ENCODE measurements around the gene REV3L. TPM values are rescaled to one million over a fixed set of nuclear protein-coding genes. Genes with fewer than 3 reads are reported as not detected.

Gene REV3L
- total RNA-seq, 1 experiment from 2014 or later, result 5.3 TPM

DNA sequence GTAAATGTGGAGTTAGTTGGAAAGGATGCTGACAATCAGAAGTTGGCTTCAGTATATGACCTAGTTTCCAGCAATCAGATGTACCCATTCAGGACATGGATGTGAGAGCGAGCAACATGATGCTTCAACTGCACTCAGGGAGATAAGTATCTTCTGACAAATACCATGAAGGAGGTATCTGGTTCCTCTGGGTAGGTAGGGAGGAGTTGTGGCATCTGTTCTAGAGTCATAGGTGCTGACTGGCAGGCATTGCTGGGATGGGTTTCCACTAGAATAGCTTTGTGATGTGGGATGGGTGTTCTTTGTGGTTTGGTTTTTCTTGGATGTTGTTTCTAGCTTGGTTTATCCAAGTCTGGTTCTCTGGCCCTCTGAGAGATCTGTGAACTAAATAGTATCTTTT, 3.9 kb upstream of the REV3L start:
- H2BK15ac ChIP-seq (ENCODE audit: low read depth, low read length), result no peak overlapping the region
- H2BK12ac ChIP-seq (ENCODE audit: insufficient read length, low read depth, low read length), result no peak overlapping the region
- peaks cover under 1% of the 10 kb centered on the region; the same call in 1 of the 2 replicates for H3K27me3 ChIP-seq (ENCODE audit: insufficient read depth, low read length)
- no peak for DNase-seq
- no peak overlapping the region for H3K4me3 Mint-ChIP-seq
- H3K4me1 Mint-ChIP-seq, result peaks cover 24% of the 10 kb centered on the region in 2 experiments
- H4K20me1 ChIP-seq (ENCODE audit: control insufficient read depth, insufficient read depth, insufficient read length), result no peaks in the 10 kb centered on the region
- no peak overlapping the region for H2AFZ ChIP-seq (ENCODE audit: low read length)
- no peak overlapping the region for H3K14ac ChIP-seq (ENCODE audit: insufficient read depth, low read length)
- no peak overlapping the region for H3K18ac ChIP-seq (ENCODE audit: insufficient read length, low read depth, low read length)
- H3K27me3 Mint-ChIP-seq (ENCODE audit: low read depth), result peaks cover 3% of the 10 kb centered on the region
- no peak overlapping the region for H3K4ac ChIP-seq (ENCODE audit: low read depth, low read length)
- no peaks in the 10 kb centered on the region for H3K79me2 ChIP-seq (ENCODE audit: insufficient read depth, low read length)
- H3K4me2 ChIP-seq (ENCODE audit: insufficient read depth, insufficient read length, low read length), result no peak overlapping the region
- H3K56ac ChIP-seq (ENCODE audit: insufficient read length, low read depth, low read length), result no peak overlapping the region
- H3K9me3 ChIP-seq (ENCODE audit: control insufficient read depth, low read depth, low read length), result no peaks in the 10 kb centered on the region
- H3K23me2 ChIP-seq (ENCODE audit: insufficient read length, low read depth, low read length, poor library complexity, severe bottlenecking), result peaks cover 9% of the 10 kb centered on the region
- H2BK5ac ChIP-seq (ENCODE audit: insufficient read length, low read length), result no peak overlapping the region
- TF ChIP-seq, protein P1, sequence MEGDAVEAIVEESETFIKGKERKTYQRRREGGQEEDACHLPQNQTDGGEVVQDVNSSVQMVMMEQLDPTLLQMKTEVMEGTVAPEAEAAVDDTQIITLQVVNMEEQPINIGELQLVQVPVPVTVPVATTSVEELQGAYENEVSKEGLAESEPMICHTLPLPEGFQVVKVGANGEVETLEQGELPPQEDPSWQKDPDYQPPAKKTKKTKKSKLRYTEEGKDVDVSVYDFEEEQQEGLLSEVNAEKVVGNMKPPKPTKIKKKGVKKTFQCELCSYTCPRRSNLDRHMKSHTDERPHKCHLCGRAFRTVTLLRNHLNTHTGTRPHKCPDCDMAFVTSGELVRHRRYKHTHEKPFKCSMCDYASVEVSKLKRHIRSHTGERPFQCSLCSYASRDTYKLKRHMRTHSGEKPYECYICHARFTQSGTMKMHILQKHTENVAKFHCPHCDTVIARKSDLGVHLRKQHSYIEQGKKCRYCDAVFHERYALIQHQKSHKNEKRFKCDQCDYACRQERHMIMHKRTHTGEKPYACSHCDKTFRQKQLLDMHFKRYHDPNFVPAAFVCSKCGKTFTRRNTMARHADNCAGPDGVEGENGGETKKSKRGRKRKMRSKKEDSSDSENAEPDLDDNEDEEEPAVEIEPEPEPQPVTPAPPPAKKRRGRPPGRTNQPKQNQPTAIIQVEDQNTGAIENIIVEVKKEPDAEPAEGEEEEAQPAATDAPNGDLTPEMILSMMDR (conservative IDR thresholded peaks at IDR 0.05), result no peak
- H4K8ac ChIP-seq (replicated peaks; ENCODE audit: insufficient read length, low read depth, low read length), result no peak overlapping the region
- H3K36me3 Mint-ChIP-seq (ENCODE audit: insufficient read depth in 1 of 3, low read depth in 3 of 3), result peaks cover 2 to 23% (median 21%) of the 10 kb centered on the region in 3 experiments; a peak in 6 of 7 replicates
- no peak overlapping the region for H2BK120ac ChIP-seq (ENCODE audit: low read depth, low read length, poor library complexity, severe bottlenecking)
- no peak overlapping the region for H3K23ac ChIP-seq (ENCODE audit: insufficient read length, low read depth, low read length)
- H4K5ac ChIP-seq (ENCODE audit: insufficient read length, low read depth, low read length), result no peak overlapping the region
- H4K91ac ChIP-seq (ENCODE audit: insufficient read length, low read depth, low read length), result no peak overlapping the region
- no peak overlapping the region for H2AK5ac ChIP-seq (ENCODE audit: insufficient read length, low read length)
- H3K9me3 Mint-ChIP-seq, result peaks cover 1 to 4% of the 10 kb centered on the region in 2 experiments; a peak in 2 of 5 replicates
- no peak overlapping the region for H3K27ac Mint-ChIP-seq
- H2BK20ac ChIP-seq (ENCODE audit: low read depth, low read length, poor library complexity, severe bottlenecking), result no peak overlapping the region
- 0 out of 2 replicates have a peak, but pooled peaks cover 3% of the 10 kb centered on the region for H3K4me1 ChIP-seq (ENCODE audit: insufficient read depth, low read length)
- H3K27ac ChIP-seq (ENCODE audit: insufficient read length, low read depth, low read length), result no peak overlapping the region
- no CpG with 5 or more reads among the region's 1 CpG for WGBS (ENCODE audit: extremely low coverage, insufficient read length, low lambda C conversion rate)
- no peaks in the 10 kb centered on the region for H3K79me1 ChIP-seq (ENCODE audit: insufficient read depth, low read depth, low read length, poor library complexity, severe bottlenecking)
- H3K9ac ChIP-seq (ENCODE audit: extremely low read depth, insufficient read length, low read length), result no peak overlapping the region
- no peak overlapping the region for H3T11ph ChIP-seq (ENCODE audit: low read length)

Measured in H9 (cell line).